ENCODE results near the gene EQTN. TPM values are rescaled to one million over a fixed set of nuclear protein-coding genes. Genes with fewer than 3 reads are reported as not detected.

EQTN gene
- total and polyA plus RNA-seq, 4 donors: 0.08 to 0.14 TPM; not detected in 2

- Histone ChIP-seq H3K4me1 (ENCODE audit: control insufficient read depth in 4 of 4, insufficient read depth in 4 of 4, low read length in 3 of 4) (peaks cover 0 to 5% (median 0%) of the 10 kb centered on the region in 4 donors), H3K27me3 (ENCODE audit: control insufficient read depth in 4 of 4, insufficient read depth in 4 of 4, low read length in 3 of 4) (no peaks in the 10 kb centered on the region), H3K9ac (ENCODE audit: low read depth in 1 of 2, low read length in 2 of 2) (no peak overlapping the region), H3K27ac (ENCODE audit: low read depth in 1 of 2, low read length in 2 of 2) (no peak overlapping the region), H3K36me3 (ENCODE audit: control insufficient read depth in 4 of 4, insufficient read depth in 3 of 4, low read depth in 1 of 4, low read length in 3 of 4) (no peaks in the 10 kb centered on the region), H3K4me3 (ENCODE audit: low read depth in 1 of 3, low read length in 3 of 3) (no peak overlapping the region), H3K9me3 (ENCODE audit: control insufficient read depth in 4 of 4, low read length in 3 of 4) (no peaks in the 10 kb centered on the region)
- DNase-seq (ENCODE audit: low spot score): no peak
- 100% methylated on average over 1 of the region's 1 CpG for WGBS
- TF ChIP-seq YY1 (IDR thresholded peaks at IDR 0.05) (no peak), CTCF (IDR thresholded peaks at IDR 0.05; ENCODE audit: low read depth, low read length, missing input control) (no peak), NR2F2 (IDR thresholded peaks at IDR 0.05) (no peak), RXRA (IDR thresholded peaks at IDR 0.05) (no peak), GABPA (IDR thresholded peaks at IDR 0.05 in 1 of 2, conservative IDR thresholded peaks at IDR 0.05 in 1 of 2) (no peak)
Observed at GRCh38 chr9:27336126-27336525, 39.2 kb upstream of the EQTN start.

GRCh38 chr9:27335075-27335474, 38.1 kb upstream of the EQTN start:
- H3K4me3 ChIP-seq (ENCODE audit: low read depth in 1 of 3, low read length in 3 of 3): no peak overlapping the region
- no peak for DNase-seq (ENCODE audit: low spot score)
- no peak overlapping the region for H3K9ac ChIP-seq (ENCODE audit: low read depth in 1 of 2, low read length in 2 of 2)
- TF ChIP-seq MAX (IDR thresholded peaks at IDR 0.05) (no peak), YY1 (IDR thresholded peaks at IDR 0.05) (no peak), JUND (IDR thresholded peaks at IDR 0.05) (no peak), REST (IDR thresholded peaks at IDR 0.05) (no peak), GABPA (IDR thresholded peaks at IDR 0.05 in 1 of 2, conservative IDR thresholded peaks at IDR 0.05 in 1 of 2) (no peak), ATF3 (IDR thresholded peaks at IDR 0.05) (no peak), SP1 (IDR thresholded peaks at IDR 0.05) (no peak), FOXA1 (IDR thresholded peaks at IDR 0.05) (no peak), TAF1 (conservative IDR thresholded peaks at IDR 0.05) (no peak), NR2F2 (IDR thresholded peaks at IDR 0.05) (no peak), FOXA2 (IDR thresholded peaks at IDR 0.05) (no peak), CTCF (IDR thresholded peaks at IDR 0.05; ENCODE audit: low read depth, low read length, missing input control) (no peak)
- no peaks in the 10 kb centered on the region for H3K27me3 ChIP-seq (ENCODE audit: control insufficient read depth in 4 of 4, insufficient read depth in 4 of 4, low read length in 3 of 4)
- H3K4me1 ChIP-seq (ENCODE audit: control insufficient read depth in 4 of 4, insufficient read depth in 4 of 4, low read length in 3 of 4): peaks cover 0 to 5% (median 0%) of the 10 kb centered on the region in 4 donors
- H3K27ac ChIP-seq (ENCODE audit: low read depth in 1 of 2, low read length in 2 of 2): no peak overlapping the region
- H3K9me3 ChIP-seq (ENCODE audit: control insufficient read depth in 4 of 4, low read length in 3 of 4): no peaks in the 10 kb centered on the region
- 90% methylated on average over 6 of the region's 6 CpGs for WGBS
- no peaks in the 10 kb centered on the region for H3K36me3 ChIP-seq (ENCODE audit: control insufficient read depth in 4 of 4, insufficient read depth in 3 of 4, low read depth in 1 of 4, low read length in 3 of 4)
